Left renal cortex interstitium (tissue), 4 donors: ENCODE results near the gene OR2W3. TPM values are rescaled to one million over a fixed set of nuclear protein-coding genes. Genes with fewer than 3 reads are reported as not detected.
A peak's percentile ranks its signal among the peaks of the same experiment; 100 is the strongest.

Source experiments
- DNase-seq, 4 donors: peaks; one replicate each; pipeline ENCODE4 v3.0.0-alpha.2; 2013; ENCODE audit warnings: low read depth in 4 of 4, low spot score in 2 of 4, missing footprints in 1 of 4
- polyA plus RNA-seq, 4 donors: library from polyadenylated mRNA; unstranded; fragments of 120-200 nt; gene quantifications; one replicate each; pipeline ENCODE4 v1.2.1, GENCODE V29; 2013; ENCODE audit not compliant: insufficient read length in 4 of 4

The OR2W3 gene
- polyA plus RNA-seq, 4 donors, result 0.14 to 0.36 (median 0.24) TPM

- no peak for DNase-seq
These were observed 19.7 kb downstream of the OR2W3 start for GRCh38 chr1:247914941-247915662.

- DNase-seq, result no peak
These were observed 24.6 kb downstream of the OR2W3 start, which contains the start of gene OR2T8 for GRCh38 chr1:247919952-247920351. TSS of gene OR2T8 (plus strand) at chr1:247920252. CDS start at chr1:247921018, 766 bp downstream.

- DNase-seq, result no peak
These were observed 28.6 kb downstream of the OR2W3 start for GRCh38 chr1:247923941-247924340.

GRCh38 chr1:247924868-247925267 is 29.5 kb downstream of the OR2W3 start, which contains the start of gene OR2AJ1:
TSS of gene OR2AJ1 (plus strand) at chr1:247924889. CDS start at chr1:247933769, 8,880 bp downstream.
- DNase-seq, result no peak

GRCh38 chr1:247933989-247934388 is 38.6 kb downstream of the OR2W3 start:
- no peak for DNase-seq

- DNase-seq, result no peak
These were observed 40.4 kb downstream of the OR2W3 start for GRCh38 chr1:247935781-247936180.

GRCh38 chr1:247936415-247936814 is 41.0 kb downstream of the OR2W3 start:
- DNase-seq, result no peak

GRCh38 chr1:247936965-247937734 is 41.8 kb downstream of the OR2W3 start:
- peak in 2 of 4 donors; percentile 16 to 40 for DNase-seq

GRCh38 chr1:247942624-247943023 is 47.2 kb downstream of the OR2W3 start:
- DNase-seq, result no peak

Other genes starting within 250 kb of the OR2W3 start
- gene OR13G1, start 215.8 kb upstream of the OR2W3 start, polyA plus RNA-seq, result not detected
- gene OR6F1, start 178.9 kb upstream of the OR2W3 start, polyA plus RNA-seq, result not detected
- not detected for gene OR14K1, start 157.0 kb upstream of the OR2W3 start, polyA plus RNA-seq
- gene OR14A2, start 147.4 kb upstream of the OR2W3 start, polyA plus RNA-seq, result not detected
- gene OR1C1, start 135.0 kb upstream of the OR2W3 start, polyA plus RNA-seq, result under 1 TPM in 1 of 4 donors, not detected in 3; 0.08 TPM
- not detected for gene OR14A16, start 71.5 kb upstream of the OR2W3 start, polyA plus RNA-seq
- not detected for gene OR11L1, start 53.7 kb upstream of the OR2W3 start, polyA plus RNA-seq
- gene TRIM58, start 38.4 kb upstream of the OR2W3 start, polyA plus RNA-seq, result 1 to 10 TPM; 1.2 to 1.7 (median 1.7) TPM
- not detected for gene OR2T8, start 24.7 kb downstream of the OR2W3 start, polyA plus RNA-seq
- gene OR2AJ1, start 29.3 kb downstream of the OR2W3 start, polyA plus RNA-seq, result not detected
- not detected for gene OR2L8, start 53.3 kb downstream of the OR2W3 start, polyA plus RNA-seq
- not detected for gene OR2AK2, start 69.6 kb downstream of the OR2W3 start, polyA plus RNA-seq
- not detected for gene OR2L5, start 118.1 kb downstream of the OR2W3 start, polyA plus RNA-seq
- under 1 TPM; 0.05 to 0.14 (median 0.08) TPM for gene OR2L2, start 134.5 kb downstream of the OR2W3 start, polyA plus RNA-seq
- gene OR2L3, start 151.2 kb downstream of the OR2W3 start, polyA plus RNA-seq, result not detected
- gene OR2L13, start 199.6 kb downstream of the OR2W3 start, polyA plus RNA-seq, result under 1 TPM in 1 of 4 donors, not detected in 3; 0.10 TPM
- not detected for gene OR2M5, start 249.6 kb downstream of the OR2W3 start, polyA plus RNA-seq